T-helper 2 cell treated with Interferon-gamma antibody and Interleukin-4, amounts not matched to agents 5 μg/mL and 100 μg/mL, for 36 hours (primary cell): ENCODE data around the gene SIGLEC9.

Experiments
- DNase-seq: peaks from one replicate; pipeline ENCODE4 v3.0.0; 2021; ENCODE audit warnings: low spot score
- H3K27ac Mint-ChIP-seq: one replicate; pipeline ENCODE4 v1.8.0; 2021; ENCODE audit warnings: mild to moderate bottlenecking, mixed read lengths
- H3K27me3 Mint-ChIP-seq: one replicate; pipeline ENCODE4 v1.8.0; 2021; ENCODE audit warnings: low read depth, mixed read lengths
- H3K36me3 Mint-ChIP-seq: one replicate; pipeline ENCODE4 v1.8.0; 2021; ENCODE audit warnings: low read depth, mixed read lengths
- H3K4me1 Mint-ChIP-seq: one replicate; pipeline ENCODE4 v1.8.0; 2021; ENCODE audit warnings: low read depth, mixed read lengths
- H3K4me3 Mint-ChIP-seq: one replicate; pipeline ENCODE4 v1.8.0; 2022; ENCODE audit warnings: mild to moderate bottlenecking, moderate library complexity, mixed read lengths
- H3K9me3 Mint-ChIP-seq: one replicate; pipeline ENCODE4 v1.8.0; 2021; ENCODE audit warnings: mixed read lengths

SIGLEC9 gene

DNA sequence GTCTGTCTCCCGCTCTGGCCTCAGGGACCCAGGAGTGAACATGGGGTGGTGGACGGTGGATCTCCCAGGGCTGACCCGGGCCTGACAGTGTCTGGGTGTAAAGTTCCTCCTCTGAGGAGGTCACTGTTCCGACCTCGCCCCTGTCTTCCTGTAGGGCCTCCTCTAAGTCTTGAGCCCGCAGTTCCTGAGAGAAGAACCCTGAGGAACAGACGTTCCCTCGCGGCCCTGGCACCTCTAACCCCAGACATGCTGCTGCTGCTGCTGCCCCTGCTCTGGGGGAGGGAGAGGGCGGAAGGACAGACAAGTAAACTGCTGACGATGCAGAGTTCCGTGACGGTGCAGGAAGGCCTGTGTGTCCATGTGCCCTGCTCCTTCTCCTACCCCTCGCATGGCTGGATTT lies at the start of gene SIGLEC9:
Gene SIGLEC9 (plus strand): TSS at position 178 of the 400 bp plus-strand sequence. CDS start 69 bp downstream, at position 247.
- Mint-ChIP-seq H3K36me3 (no peaks in the 10 kb centered on the region), H3K27me3 (no peaks in the 10 kb centered on the region), H3K4me3 (peak within 1 kb of the TSS; percentile 70), H3K27ac (peak within 1 kb of the TSS; percentile 80), H3K9me3 (no peaks in the 10 kb centered on the region), H3K4me1 (peaks cover 53% of the 10 kb centered on the region)
- DNase-seq = no peak

DNA sequence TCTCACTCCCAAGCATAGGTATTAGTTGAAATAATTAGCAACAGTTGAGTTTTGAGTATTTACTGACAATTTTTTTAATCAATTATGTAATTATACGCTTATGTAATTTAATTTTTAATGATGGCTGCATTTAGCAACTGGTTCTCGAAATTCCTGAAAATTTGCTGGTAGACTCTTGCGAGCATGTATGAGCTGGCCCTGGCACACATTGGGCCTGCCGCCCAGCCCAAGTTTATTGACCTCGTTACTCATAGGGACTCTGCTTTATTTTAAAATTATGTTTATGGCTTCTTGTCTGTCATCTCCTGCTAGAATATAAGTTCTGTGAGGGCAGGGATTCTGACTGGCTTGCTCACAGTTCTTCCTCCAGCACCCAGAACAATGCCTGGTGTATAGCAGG lies 48.7 kb upstream of the SIGLEC9 start:
- Mint-ChIP-seq H3K9me3 (peaks cover 6% of the 10 kb centered on the region), H3K4me3 (no peak overlapping the region), H3K36me3 (no peaks in the 10 kb centered on the region), H3K27me3 (no peaks in the 10 kb centered on the region), H3K27ac (no peak overlapping the region), H3K4me1 (no peaks in the 10 kb centered on the region)
- DNase-seq = no peak

DNA sequence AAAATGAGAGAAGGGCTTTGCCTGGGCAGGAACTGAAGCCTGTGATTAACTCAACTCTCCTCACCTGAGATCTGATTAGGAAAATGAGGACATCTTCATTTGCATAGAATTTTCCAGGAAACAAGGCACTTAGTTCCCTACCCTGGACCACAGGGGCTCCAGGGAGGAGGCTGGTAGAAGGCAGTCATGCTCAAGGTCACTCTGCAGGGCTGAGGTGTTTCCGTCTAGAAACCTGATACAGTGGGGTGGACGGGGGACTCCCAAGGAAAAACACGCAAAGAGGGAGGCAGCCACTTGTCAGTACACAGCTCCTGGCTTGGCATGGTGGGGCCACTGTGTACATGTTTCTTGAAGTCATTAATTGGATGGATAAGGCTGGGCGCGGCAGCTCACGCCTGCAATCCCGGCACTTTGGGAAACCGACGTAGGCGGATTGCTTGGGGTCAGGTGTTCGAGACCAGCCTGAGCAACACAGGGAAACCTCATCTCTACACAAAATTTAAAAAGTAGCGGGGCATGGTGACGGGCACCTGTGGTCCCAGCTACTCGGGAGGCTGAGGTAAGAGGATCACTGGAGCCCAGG lies 48.0 kb upstream of the SIGLEC9 start:
- Mint-ChIP-seq H3K27me3 (no peaks in the 10 kb centered on the region), H3K9me3 (peaks cover 6% of the 10 kb centered on the region), H3K36me3 (no peaks in the 10 kb centered on the region), H3K27ac (no peak overlapping the region), H3K4me1 (no peaks in the 10 kb centered on the region), H3K4me3 (no peak overlapping the region)
- DNase-seq = no peak

- H3K27me3 Mint-ChIP-seq = no peaks in the 10 kb centered on the region
- H3K4me3 Mint-ChIP-seq = no peak overlapping the region
- no peaks in the 10 kb centered on the region for H3K36me3 Mint-ChIP-seq
- no peak overlapping the region for H3K27ac Mint-ChIP-seq
- no peak for DNase-seq
- peaks cover 6% of the 10 kb centered on the region for H3K9me3 Mint-ChIP-seq
- H3K4me1 Mint-ChIP-seq = no peaks in the 10 kb centered on the region
These were observed 46.6 kb upstream of the SIGLEC9 start for GRCh38 chr19:51078104-51078503.

GRCh38 chr19:51078731-51079130 lies 46.0 kb upstream of the SIGLEC9 start:
- H3K27ac Mint-ChIP-seq = no peak overlapping the region
- no peaks in the 10 kb centered on the region for H3K27me3 Mint-ChIP-seq
- no peak for DNase-seq
- no peaks in the 10 kb centered on the region for H3K36me3 Mint-ChIP-seq
- no peaks in the 10 kb centered on the region for H3K4me1 Mint-ChIP-seq
- no peak overlapping the region for H3K4me3 Mint-ChIP-seq
- H3K9me3 Mint-ChIP-seq = peaks cover 6% of the 10 kb centered on the region

DNA sequence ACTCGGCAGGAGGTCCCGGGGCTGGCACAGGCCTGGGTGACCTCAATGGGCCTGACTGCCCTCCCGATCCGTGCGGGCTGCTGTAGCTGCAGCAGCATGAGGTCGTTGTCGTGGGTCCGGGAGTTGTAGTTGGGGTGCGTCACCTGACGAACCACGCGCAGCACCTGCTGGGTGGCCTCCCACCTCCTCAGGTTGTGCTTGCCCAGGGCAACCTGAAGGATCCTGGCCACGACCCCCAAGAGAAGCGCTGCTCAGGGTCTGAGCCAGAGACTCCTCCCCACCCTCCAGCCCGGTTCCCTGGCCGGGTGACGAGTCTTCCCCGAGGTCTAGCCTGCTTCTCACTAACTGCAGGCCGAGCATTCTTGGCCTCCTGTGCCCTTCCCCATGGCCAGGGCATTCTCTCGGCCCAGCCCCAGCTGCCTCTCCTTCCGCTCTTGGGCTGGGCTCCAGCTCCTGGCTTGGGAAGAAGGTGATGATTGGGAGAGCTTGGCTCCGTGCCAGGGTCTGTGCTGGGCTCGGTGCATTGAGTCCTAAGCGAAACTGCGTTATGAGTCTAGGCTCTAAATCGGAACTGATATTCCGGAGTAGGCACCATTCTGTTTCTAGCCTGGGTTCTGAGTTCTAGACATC lies 45.1 kb upstream of the SIGLEC9 start:
- Mint-ChIP-seq H3K4me1 (no peaks in the 10 kb centered on the region), H3K27me3 (no peaks in the 10 kb centered on the region), H3K9me3 (no peaks in the 10 kb centered on the region), H3K4me3 (no peak overlapping the region), H3K36me3 (no peaks in the 10 kb centered on the region), H3K27ac (no peak overlapping the region)
- DNase-seq = no peak

GRCh38 chr19:51081476-51081875 lies 43.2 kb upstream of the SIGLEC9 start:
- H3K4me1 Mint-ChIP-seq = no peaks in the 10 kb centered on the region
- no peak for DNase-seq

DNA sequence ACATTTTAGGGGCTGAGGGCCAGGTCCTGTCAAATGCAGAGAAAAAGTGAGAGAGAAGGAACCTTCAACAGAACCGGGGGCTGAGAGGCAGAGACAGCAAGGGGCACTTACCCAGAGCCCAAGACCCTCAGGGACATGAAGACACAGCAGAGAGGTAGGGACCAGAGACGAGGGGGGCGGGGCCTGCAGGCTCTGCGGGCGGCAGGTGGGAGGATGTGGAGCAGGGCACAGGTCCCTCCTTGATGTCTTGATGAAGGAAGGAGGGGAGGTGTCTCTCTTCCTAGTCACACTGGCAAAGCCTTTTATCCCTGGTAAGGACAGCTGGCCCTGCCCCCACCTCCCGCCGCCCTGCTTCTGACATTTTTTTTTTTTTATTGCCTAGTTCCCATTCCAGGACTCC lies 42.1 kb upstream of the SIGLEC9 start, which contains the start of gene KLK14:
Gene KLK14 (minus strand): TSS at position 277 of the 400 bp plus-strand sequence. CDS start 273 bp downstream, at position 4.
- no peak for DNase-seq
- Mint-ChIP-seq H3K36me3 (no peaks in the 10 kb centered on the region), H3K27ac (no peak within 1 kb of the TSS), H3K4me1 (no peaks in the 10 kb centered on the region), H3K9me3 (no peaks in the 10 kb centered on the region), H3K4me3 (no peak within 1 kb of the TSS), H3K27me3 (no peaks in the 10 kb centered on the region)

More at GRCh38 chr19:51081476-51081875, 43.2 kb upstream of the SIGLEC9 start:
- Mint-ChIP-seq H3K4me3 (no peak overlapping the region), H3K27me3 (no peaks in the 10 kb centered on the region), H3K27ac (no peak overlapping the region), H3K9me3 (no peaks in the 10 kb centered on the region), H3K36me3 (no peaks in the 10 kb centered on the region)

- Mint-ChIP-seq H3K27me3 (no peaks in the 10 kb centered on the region), H3K4me1 (no peaks in the 10 kb centered on the region), H3K4me3 (no peak overlapping the region), H3K27ac (no peak overlapping the region), H3K36me3 (no peaks in the 10 kb centered on the region), H3K9me3 (no peaks in the 10 kb centered on the region)
- DNase-seq = no peak
These were observed 41.5 kb upstream of the SIGLEC9 start for GRCh38 chr19:51083181-51083580.

DNA sequence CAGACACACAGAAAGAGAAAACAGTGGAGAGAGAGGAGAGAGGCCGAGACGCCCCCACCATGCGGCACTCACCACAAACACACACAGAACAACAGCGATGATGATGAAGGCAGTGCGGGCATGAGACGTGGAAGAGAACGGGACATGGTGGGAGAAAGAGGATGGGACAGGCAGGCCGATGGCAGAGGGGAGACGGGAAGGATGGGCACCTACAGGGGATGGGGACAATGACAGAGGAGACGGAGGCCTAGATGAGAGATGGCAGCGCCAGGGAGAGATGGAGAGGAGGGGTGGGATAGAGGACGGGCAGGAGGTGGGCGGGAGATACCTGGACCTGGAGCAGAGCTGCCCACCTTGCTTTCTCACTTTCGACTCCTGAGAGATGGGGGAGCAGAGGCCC lies 40.9 kb upstream of the SIGLEC9 start:
- no peak for DNase-seq
- no peaks in the 10 kb centered on the region for H3K36me3 Mint-ChIP-seq
- H3K27me3 Mint-ChIP-seq = no peaks in the 10 kb centered on the region
- no peaks in the 10 kb centered on the region for H3K9me3 Mint-ChIP-seq
- H3K4me1 Mint-ChIP-seq = no peaks in the 10 kb centered on the region
- H3K4me3 Mint-ChIP-seq = no peak overlapping the region
- H3K27ac Mint-ChIP-seq = no peak overlapping the region

DNA sequence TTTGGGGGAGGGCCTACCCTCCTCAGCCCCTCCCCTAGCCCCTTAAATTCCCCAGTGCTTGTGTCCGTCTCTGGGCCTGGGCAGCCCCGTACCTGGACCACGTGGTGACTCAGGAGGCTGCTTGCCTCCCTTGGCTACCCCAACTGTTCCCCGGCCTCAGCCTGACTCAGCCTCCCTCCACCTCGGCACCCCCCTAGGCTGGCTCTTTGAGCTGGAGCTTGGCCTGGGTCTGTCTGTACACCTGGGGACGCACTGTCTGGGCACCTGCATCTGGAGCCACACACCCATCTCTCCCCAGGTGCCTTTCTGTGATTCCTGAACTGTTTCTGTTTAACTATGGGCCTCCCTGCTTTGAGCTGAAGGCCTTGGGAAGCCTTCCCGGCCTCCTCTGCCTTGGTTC lies 40.2 kb upstream of the SIGLEC9 start:
- H3K4me3 Mint-ChIP-seq = no peak overlapping the region
- H3K27me3 Mint-ChIP-seq = no peaks in the 10 kb centered on the region
- DNase-seq = no peak
- no peaks in the 10 kb centered on the region for H3K4me1 Mint-ChIP-seq
- H3K9me3 Mint-ChIP-seq = no peaks in the 10 kb centered on the region
- H3K27ac Mint-ChIP-seq = no peak overlapping the region
- H3K36me3 Mint-ChIP-seq = no peaks in the 10 kb centered on the region

GRCh38 chr19:51086153-51086850 lies 38.4 kb upstream of the SIGLEC9 start:
- Mint-ChIP-seq H3K27ac (no peak overlapping the region), H3K27me3 (no peaks in the 10 kb centered on the region), H3K4me1 (no peaks in the 10 kb centered on the region), H3K36me3 (no peaks in the 10 kb centered on the region), H3K4me3 (no peak overlapping the region), H3K9me3 (no peaks in the 10 kb centered on the region)
- DNase-seq = no peak

- DNase-seq = no peak
- Mint-ChIP-seq H3K27me3 (no peaks in the 10 kb centered on the region), H3K9me3 (no peaks in the 10 kb centered on the region), H3K4me3 (no peak overlapping the region), H3K4me1 (no peaks in the 10 kb centered on the region), H3K27ac (no peak overlapping the region), H3K36me3 (no peaks in the 10 kb centered on the region)
These were observed 34.9 kb upstream of the SIGLEC9 start for GRCh38 chr19:51089786-51090185.

DNA sequence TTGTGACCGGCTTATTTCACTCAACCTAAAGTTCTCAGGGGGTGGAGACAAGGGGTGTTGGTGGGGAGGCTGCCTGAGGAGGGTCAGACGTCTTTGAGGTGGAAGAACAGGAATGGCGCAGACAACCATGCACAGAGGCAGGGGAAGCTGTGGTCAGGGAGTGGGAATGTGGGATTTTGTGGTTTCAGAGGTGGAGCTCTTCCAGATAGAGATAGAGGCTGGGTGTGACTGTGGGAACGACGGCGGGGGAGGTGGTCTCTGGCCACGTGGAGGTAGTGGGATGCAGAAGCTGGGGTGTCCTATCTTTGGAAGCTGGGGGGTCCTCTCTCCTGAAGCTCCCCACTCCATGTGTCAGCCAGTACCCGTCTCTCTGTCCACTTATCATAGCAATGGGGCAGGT lies 34.2 kb upstream of the SIGLEC9 start:
- H3K4me1 Mint-ChIP-seq = no peaks in the 10 kb centered on the region
- no peaks in the 10 kb centered on the region for H3K36me3 Mint-ChIP-seq
- H3K27ac Mint-ChIP-seq = no peak overlapping the region
- H3K4me3 Mint-ChIP-seq = no peak overlapping the region
- no peaks in the 10 kb centered on the region for H3K27me3 Mint-ChIP-seq
- DNase-seq = no peak
- no peaks in the 10 kb centered on the region for H3K9me3 Mint-ChIP-seq
